GM21390 (cell line): Measurements from ENCODE around the gene CEP170B.

Experiments
- ATAC-seq: cut with Tn5 transposase; IDR thresholded peaks from one replicate; pipeline ENCODE4 v1.9.1; 2021; ENCODE audit not compliant: unreplicated experiment

The CEP170B gene

DNA sequence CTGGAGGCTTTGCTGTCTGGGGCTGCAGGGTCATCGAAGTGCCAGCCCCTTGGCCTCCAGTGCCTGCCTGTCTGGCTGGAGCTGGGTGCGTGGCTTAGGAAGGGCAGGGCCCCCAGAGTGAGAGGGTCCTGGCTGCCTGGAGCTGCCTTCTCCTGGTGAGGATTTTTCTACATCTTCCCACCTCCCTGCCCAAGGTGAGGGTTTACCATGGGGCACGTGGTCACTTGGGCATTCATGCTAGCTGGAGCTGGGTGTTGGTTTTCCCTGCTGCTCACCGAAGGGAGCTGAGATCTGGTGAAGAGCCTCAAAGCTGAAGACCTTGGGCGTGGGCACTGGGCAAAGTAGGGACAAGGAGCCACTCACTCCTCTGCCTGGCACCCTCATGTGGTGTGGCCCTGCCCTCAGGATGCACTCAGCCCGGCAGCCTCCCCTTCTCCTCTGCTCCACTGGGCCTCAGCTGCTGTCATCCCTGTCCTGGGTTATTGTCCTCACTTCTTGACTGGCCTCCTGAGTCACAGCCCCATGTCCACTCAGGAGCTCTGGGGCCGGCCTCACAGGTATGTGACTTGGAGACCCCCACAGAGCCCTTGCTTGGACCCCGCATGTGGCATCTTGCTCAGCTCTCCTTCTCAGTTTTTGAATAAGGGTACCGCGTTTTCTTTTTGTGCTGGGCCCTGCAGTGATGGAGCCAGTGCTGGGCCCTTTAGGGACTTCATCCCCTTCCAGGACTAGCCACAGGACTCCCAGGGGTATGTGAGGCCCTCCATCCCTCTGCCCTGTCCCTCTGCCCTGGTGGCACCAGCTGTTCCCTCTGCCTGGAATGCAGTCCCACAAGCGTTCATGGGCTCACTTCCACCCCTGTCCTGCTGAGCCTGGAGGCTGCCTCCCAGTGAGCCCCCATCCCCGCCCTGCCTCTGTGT, 1.6 kb downstream of the CEP170B start:
- no peak for ATAC-seq

DNA sequence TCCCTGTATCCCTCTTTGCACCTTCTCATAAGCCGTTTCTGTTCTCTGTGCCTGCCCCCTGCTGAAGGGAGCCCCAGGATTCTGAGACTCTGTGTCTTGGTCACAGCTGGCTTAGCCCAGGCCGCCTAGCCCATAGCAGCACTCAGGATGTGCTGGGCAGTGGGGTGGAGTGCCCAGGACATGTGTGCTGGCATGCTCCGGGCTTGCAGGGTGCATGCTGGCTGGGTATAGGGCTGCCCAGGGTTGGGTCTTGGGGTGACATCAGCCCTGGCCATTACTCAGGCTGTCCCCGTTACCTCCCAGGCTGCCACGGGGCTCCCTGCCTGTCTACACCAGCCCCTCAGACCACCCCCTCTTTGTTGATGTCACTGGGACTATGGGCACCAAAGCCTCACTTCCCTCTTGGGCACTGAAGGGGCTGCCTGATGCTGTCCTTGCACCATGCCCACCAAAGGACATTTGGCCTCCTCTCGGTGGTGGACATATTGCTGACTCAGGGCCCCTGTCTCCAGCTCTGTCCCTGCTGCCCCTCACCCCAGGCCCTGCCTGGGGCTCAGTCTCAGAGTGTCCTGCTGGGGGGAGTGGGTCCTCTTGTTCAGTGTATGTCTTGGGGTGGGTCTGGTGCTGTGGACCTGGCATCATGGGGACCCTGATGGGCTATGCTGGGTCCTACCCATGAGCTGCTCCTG, 2.4 kb downstream of the CEP170B start:
- ATAC-seq = no peak

DNA sequence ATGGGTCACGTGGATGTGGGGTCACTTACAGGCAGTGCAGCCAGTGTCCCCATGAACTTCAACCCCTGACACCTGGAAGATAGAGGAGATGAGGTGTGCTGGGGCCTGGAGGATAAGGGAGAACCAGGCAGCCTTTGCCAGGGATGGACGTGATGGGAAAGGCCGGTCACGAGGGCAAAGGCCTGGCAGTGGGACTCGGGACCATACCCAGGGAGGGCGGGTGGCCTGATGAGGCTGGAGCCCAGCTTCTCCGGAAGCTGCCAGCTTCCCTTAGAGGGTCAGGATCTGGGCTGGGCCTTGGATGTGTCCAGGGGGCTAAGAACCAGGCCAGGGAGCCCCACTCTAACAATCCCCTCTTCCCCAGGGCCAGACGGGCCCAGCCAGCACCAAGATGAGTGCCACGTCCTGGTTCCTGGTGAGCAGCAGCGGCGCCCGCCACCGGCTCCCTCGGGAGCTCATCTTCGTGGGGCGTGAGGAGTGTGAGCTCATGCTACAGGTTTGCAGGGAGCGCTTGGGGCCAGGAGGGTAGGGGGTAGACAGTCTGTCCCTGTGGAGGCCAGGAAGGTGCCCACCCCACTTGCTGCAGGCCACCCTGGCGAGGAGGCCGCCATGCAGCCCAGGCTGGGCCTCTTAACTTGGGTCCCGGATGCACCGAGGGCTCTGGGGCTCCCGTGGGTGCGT, 3.1 kb downstream of the CEP170B start:
- ATAC-seq = no peak

DNA sequence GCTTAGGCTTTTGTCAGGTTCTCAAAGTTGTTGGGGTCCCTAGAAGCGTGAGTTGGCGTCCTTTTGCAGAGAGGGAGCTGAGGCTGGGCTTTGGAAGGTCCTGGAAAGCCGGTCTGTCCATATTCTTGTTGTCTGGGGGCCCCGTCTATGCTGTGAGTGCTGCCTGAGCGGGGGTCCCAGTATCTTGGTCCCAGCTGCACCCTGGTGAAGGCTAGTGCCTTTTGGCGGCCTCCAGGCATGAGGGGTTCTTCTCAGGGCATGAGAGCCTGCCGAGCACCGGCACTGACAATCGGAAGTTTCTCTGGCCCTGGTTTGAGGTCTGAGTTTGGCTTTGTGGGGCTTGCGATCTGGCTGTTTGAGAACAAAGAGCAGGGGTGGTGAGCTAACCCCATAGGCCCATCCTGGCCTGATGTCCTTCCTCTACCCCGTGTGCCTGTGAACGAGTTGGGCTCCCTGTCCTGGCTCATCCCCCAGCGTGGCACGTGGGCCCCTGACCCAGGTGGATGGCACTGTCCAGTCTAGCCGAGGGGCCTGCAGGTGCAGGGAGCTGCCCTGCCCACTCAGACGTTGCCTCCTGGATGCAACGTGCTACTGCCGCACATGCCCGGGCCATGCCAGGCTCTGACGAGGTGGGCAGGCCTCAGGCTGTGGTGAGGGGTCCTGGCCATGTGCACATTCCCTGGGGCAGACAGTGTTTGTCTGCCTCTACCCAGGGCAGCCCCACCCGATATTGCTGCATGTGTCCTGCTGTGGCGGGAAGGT, 3.9 kb downstream of the CEP170B start:
- no peak for ATAC-seq

DNA sequence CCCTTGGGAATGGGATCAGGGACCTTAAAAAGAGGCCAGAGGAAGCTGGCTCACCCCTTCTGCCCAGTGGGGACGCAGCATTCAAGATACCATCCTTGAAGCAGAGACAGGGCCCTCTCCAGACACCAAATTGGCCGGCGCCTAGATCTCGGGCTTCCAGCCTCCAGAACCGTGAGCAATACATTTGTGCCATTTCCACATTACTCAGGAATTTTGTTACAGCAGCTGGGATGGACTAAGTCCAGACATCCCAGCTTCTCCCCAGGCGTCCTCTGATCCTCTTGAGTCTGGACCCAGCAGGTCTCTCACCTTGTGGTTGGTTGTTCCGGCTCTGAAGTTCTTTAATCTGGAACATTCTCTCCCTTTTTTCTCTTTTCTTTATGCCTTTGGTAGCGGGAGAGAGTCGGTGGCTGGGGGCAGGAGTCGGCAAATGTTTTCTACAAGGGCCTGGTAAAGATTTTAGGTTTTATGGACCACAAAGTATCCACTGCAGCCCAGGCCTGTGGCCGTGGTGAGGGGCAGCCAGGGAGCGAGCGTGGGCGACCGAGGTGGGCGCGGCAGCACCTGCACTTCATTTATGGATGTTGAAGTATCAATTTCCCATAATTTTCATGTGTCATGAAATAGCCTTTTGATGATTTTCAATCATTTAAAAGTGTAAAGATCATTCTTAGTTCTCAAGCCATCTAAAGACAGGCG, 4.8 kb downstream of the CEP170B start:
- ATAC-seq = no peak

DNA sequence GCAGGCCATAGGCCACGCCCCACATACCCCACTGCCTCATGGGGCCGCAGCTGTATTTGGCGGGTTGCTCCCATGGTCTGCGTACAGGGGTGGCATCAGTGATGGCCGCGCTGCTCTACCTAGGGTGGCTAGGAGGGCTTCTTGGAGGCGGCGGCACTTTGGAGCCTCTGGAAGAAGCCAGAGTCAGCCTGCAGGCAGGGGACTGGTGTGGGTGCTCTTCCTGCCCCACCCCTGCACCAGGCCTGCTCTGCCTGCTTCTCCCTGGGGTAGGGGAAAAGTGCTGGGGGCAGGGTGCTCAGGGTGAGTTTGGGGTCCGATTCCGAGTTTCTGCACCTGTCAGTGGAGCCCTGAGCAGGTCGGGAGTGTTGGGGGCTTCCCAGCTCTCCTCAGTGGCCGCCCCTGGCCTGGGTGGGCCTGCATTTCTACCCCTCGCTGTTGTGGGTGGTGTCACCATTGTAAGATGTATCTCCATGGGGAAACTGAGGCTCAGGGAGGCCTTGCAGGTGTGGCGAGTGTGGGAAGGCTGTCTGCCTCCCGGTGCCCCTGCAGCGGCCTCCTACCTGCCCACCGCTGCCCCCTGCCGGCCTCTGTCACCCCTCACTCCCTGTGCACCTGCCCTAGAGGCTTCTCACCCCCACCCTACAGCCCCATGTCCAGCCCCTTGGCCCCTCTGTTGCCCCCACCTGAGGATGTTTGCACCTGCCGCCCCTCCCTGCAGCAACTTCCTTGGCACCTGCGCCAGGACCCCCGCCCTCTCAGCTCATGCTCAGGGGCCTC, 5.5 kb downstream of the CEP170B start:
- ATAC-seq = no peak

DNA sequence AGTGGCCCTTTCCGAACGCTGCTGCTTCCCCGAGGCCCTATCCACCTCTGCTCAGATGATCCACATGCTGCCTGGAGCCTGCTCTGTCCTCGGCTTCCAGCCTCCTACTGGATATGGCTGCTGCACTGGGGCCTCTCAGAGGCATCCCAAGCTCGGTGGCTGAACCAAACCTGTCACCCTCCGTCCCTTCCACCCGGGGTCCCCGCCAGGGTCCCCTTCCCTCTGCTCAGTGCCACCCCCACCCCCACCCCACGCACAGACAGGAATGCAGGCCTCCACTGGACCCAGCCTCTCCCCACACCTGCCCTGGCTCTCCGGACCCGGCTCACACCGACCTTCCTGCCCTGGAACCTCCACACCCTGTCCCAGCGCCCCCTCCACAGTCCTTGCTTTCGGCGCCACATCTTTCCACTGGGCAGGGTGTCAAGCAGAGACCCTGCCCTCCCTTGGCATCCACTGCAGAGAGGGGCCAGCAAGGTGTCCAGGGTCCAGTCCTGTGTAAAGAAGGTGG, 6.1 kb downstream of the CEP170B start:
- ATAC-seq = no peak

DNA sequence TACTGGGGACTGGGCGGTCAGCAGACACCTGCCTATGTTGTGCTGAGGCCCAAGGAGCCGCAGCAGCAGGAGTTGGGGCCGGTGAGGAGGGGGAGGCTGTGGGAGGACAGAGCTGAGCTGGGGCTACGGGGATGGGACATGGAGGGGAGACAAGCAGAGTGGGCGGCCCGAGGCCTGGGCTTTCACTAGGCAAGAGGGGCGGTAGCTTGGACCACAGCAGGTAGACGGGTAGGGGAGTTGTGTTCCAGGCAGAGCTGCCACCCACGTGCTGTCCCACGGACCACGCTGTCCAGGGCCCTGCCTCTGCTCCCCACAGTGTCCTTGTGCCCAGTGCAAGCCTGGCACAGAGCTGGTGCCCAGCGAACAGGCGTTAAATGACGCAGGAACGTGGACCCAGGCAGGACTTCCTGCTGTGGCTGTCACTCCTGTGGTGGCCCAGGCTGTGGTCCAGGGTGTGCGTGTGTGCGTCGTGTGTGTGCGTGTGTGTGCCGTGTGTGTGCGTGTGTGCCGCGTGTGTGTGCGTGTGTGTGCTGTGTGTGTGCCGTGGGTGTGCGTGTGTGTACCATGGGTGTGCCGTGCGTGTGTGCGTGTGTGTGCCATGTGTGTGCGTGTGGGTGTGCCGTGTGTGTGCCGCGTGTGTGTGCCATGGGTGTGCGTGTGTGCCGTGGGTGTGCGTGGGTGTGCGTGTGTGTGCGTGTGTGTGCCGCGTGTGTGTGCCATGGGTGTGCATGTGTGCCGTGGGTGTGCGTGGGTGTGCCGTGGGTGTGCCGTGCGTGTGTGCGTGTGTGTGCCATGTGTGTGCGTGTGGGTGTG, 6.8 kb downstream of the CEP170B start:
- ATAC-seq = no peak

DNA sequence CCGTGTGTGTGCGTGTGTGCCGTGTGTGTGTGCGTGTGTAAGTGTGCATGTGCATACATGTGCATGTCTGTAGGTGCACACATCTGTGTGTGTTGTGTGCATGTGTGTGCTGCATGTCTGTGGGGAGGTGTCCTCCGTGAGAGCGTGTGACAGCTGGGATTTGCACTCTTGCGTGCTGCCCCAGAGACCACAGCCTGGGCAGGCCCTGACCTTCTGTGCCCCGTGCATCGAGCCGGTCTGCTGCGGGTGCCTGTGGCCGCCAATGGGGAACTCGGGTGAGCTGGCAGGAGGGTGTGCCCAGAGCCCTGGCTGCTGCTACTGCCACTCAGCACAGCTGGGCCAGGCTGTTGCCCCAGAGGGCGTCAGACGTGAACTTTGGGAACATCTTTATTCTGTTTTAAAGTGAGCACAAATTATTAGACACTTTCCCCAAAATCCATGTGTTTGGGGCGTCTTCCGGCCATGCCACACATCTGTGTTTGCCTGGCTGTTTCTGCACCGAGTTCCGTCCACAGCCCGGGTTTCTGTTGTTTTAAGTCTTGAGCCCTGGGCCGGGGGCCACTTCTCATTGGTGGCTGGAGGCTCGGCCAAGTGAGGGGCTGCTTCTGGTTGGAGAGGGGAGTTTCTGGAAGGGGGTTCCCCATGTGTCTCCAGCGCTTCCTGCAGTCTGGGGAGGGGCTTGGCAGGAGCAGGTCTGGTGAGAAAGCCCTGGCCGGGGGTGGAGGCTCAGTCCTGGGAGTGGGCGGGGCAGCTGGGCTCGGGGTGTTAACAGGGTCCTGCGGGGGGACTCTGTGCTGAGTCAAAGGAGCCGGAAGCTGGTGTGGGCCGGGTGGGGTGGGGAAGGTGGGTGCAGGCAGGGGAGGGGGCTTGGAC, 7.6 kb downstream of the CEP170B start:
- no peak for ATAC-seq

DNA sequence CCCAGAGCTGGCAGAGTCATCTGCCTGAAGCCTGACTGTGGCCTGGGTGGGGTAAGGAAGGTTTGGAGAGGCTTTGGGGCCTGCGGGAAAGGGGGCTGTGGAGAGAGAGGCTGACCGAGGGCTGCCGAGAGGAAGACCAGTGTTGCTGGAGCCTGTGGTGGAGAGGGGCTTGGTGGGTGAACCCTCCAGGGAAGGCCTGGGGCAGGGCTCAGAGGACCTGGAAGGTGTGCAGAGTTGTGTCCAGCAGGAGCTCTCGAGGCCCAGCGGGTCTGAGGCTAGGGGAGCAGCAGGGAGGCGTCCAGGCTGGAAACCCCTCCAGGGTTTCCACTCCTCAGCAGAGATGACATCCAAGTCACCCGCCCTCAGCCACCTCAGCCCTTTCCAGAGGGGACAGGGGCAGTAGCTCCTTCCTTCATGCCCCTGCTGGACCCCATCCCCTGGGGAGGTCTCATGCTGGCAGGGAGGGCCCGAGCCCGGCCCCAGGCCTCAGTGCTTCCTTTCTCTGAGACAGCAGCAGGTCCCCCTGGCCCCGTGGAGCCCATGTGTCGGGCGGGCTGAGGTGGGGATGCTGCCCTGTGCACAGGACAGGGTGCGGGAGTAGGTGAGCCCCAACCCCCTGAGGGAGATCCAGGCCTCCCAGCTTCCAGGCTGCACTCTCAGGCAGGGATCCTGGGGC, 8.4 kb downstream of the CEP170B start:
- no peak for ATAC-seq

DNA sequence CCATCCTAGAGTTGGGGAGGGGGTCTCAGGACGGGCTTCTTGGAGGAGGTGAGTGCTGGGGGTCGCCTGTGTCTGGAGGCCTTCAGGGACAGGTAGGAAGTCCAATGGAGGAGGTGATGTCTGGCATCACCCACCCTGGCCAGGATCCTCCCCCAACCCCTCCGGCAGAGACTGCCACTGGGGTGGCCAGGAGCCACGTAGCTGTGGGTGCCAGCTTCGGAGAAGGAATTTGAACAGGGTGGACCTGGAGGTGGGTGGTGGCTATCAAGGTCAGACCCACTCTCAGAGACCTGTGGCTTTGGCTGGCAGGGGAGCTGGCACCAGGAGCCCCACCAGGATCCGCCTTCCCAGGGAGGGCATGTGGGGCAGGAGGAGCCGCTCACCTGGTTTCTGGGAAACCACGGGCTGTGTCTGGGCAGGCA, 9.1 kb downstream of the CEP170B start:
- ATAC-seq = no peak

DNA sequence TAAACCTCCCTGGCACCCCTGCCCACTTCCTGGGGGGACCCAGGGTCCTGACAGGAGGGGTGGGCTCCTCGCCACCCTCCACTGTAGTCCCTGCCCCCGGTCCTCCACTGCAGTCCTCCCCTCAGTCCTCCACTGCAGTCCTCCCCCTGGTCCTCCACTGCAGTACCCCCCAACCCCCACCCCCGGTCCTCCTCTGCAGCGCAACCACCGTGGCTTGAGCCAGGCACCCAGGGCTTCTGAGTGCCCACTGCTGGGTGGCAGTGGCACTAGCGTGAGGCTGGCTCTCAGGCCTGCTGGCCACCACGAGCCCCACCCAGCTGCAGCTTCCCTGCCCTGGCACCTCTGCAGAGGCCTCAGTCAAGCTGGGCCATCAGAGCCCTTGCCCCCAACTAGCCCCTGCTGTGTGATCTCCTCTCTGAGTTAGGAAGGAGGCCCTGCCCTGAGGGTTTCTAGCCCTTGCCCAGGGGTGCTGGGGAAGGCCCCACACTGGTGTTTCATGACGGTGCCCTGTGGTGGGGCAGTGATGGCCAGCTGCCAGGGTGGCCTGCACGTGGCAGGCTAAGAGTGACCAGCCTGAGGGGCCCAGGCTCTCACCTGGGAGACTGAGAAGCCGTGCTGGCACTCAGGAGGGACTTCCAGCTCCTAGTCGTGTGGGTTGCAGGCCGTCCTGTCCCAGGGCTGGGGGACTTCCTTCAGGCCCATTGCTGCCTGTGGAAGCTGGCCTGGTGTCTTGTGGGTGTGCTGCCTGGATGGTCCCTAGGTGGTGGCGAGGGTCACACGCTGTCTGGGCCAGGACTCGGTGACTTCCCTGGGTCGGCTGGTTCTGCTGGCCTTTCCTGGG, 9.7 kb downstream of the CEP170B start:
- no peak for ATAC-seq

DNA sequence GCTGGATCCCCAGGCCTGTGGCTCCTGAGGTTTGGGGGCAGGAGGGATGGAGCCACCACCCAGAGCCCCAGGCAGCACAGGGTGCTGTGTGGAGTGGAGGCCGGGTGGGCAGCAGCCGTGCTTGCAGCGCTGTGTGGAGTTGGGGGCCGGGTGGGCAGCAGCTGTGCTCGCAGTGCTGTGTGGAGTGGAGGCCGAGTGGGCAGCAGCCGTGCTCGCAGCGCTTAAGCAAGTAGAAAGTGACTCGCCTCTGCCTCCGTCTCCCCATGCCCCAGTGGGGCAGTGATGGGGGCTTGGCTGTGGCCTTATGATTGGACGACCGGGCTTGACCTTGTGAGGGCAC, 10.3 kb downstream of the CEP170B start:
- ATAC-seq = no peak

DNA sequence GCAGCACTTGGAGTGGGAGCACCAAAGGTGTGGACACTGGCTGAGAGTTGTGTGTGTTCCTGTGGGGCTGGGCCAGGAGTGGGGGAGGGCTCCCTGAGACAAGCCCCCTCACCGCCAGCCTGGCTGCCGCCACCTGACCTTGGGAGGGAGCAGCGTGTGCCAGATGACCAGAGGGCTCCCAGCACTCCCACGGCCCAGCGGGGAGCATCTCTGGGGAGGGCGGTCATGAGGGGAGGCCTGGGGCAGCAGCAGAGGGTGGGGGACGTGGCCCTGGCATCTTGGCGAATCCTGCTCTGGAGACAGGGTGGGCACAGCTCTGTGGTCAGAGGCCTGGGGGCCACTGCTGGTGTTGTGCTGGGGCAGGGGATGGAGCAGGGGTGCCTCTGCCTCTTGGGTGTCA, 10.7 kb downstream of the CEP170B start:
- ATAC-seq = no peak

DNA sequence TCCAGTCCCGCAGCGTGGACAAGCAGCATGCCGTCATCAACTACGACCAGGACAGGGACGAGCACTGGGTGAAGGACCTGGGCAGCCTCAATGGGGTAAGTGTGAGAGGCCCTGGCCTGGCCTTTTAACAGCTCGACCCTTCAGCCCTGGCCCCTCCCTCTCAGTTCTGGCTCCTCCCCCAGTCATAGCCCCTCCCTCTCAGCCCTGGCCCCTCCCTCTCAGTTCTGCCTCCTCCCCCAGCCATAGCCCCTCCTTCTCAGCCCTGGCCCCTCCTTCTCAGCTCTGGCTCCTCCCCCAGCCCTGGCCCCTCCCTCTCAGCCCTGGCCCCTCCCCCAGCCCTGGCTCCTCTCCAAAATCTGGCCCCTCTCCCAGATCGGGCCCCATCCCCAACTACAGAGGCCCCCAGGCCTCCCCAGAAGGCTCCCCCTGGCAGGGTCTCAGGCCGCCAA, 11.2 kb downstream of the CEP170B start:
- ATAC-seq = no peak

DNA sequence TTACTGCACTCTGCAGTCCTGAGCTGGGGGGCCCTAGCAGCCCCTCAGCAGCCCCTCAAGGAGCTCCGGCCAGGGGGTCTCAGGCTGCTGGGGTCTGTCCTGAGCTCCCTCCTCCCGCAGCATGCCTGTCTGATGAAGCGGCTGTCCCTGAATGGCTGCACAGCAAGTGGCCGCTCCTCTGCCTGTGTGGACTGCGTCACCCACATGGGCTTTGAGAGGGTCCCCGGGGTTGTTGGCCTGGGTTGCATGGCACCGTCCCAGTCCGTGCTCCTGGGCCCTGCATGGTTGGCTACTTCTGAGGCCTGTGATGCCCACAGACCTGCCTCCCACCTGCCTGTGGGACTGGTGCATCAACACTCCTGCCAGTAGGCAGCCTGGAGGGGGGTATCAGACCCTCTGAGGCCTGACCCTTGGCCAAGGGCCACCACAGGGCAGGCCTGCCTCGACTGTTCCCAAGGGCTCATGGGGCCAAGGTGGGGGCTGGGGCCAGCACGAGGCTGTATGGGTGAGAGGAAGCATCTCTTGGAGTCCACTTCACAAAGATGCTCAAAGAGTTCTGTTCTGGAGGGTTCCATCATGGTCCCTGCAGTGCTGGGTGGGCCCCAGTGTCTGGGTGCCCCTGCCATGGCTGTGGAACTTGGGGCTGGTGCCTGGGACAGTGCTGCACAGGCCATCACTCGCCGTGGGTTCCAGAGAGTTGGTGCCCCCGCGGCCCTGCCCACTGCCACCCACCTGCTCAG, 12.2 kb downstream of the CEP170B start:
- no peak for ATAC-seq
